Esophagus muscularis mucosa (tissue), 4 donors: ENCODE results near the gene GIPC2. TPM values are rescaled to one million over a fixed set of nuclear protein-coding genes. Genes with fewer than 3 reads are reported as not detected.

ENCODE experiments used
- DNase-seq: peaks from one replicate; pipeline ENCODE4 v3.0.0-alpha.2; 2017; ENCODE audit errors: extremely low spot score
- H3K27ac ChIP-seq, 4 donors: fragments of 200-600 bp; sonication (generic); replicated peaks in 1 of 4; 1 replicate in 3 of 4; 2 replicates in 1 of 4; pipeline ENCODE4 v1.5.1; 2016 to 2019; ENCODE audit warnings: mild to moderate bottlenecking in 1 of 4
- H3K27me3 ChIP-seq, 4 donors: fragments of 200-600 bp; sonication (generic); one replicate each; pipeline versions ENCODE4 v1.5.1 to v1.6.0; 2016 to 2019
- H3K36me3 ChIP-seq, 4 donors: fragments of 200-600 bp; sonication (generic); one replicate each; pipeline ENCODE4 v1.5.1; 2016 to 2019
- H3K4me1 ChIP-seq, 4 donors: fragments of 200-600 bp; sonication (generic); one replicate each; pipeline ENCODE4 v1.5.1; 2016 to 2019
- H3K4me3 ChIP-seq, 4 donors: fragments of 200-600 bp; sonication (generic); 1 replicate in 2 of 4; 2 replicates in 2 of 4; pipeline ENCODE4 v1.5.1; 2016 to 2019; ENCODE audit warnings: mild to moderate bottlenecking in 4 of 4, moderate library complexity in 1 of 4
- H3K9me3 ChIP-seq, 4 donors: fragments of 200-600 bp; sonication (generic); 1 replicate in 3 of 4; 2 replicates in 1 of 4; pipeline ENCODE4 v1.5.1; 2016 to 2019
- CTCF ChIP-seq, 3 experiments: fragments of 200-600 bp in 2 of 3; fragments of 450-650 bp in 1 of 3; sonication (generic) in 2 of 3; IDR thresholded peaks; one replicate each; pipeline ENCODE4 v1.5.1; 2017 to 2019; ENCODE audit warnings: antibody characterized with exemption in 3 of 3, mild to moderate bottlenecking in 2 of 3, moderate library complexity in 1 of 3
- EP300 ChIP-seq: sonication (generic); formaldehyde crosslinking; IDR thresholded peaks from one replicate; pipeline ENCODE4 v1.6.1; 2017; ENCODE audit warnings: antibody characterized with exemption
- POLR2A ChIP-seq: fragments of 450-650 bp; IDR thresholded peaks from one replicate; pipeline ENCODE4 v1.6.1; 2017; ENCODE audit warnings: antibody characterized with exemption, moderate library complexity, mild to moderate bottlenecking, low read depth
- POLR2AphosphoS5 ChIP-seq, 2 donors: sonication (generic); formaldehyde crosslinking; IDR thresholded peaks; one replicate each; pipeline ENCODE4 v1.6.1; 2017; ENCODE audit warnings: antibody characterized with exemption in 2 of 2
- WGBS: methylation state at CpG from one replicate; pipeline ENCODE4 v1.1.5; 2018; 5-methylcytosine and 5-hydroxymethylcytosine counted together
- intact Hi-C: fragments of 100-400 bp; cut with DNase I; formaldehyde crosslinking; loops from one replicate; pipeline ENCODE4 v1.15.1; 2023
- total RNA-seq, 4 donors: library from RNA; depleted of rRNA; stranded (reverse); fragments of >200 nt; gene quantifications; one replicate each; pipeline versions ENCODE4 v1.1.0 to v1.2.1, GENCODE V29; 2016

GIPC2 gene
- total RNA-seq, 4 donors from 2014 or later, result 4.5 to 8.7 (median 6.8) TPM

- whole genome bisulfite sequencing, result 91% methylated on average over 3 of the region's 3 CpGs
- Histone ChIP-seq H3K4me1 (peaks cover 0 to 8% (median 5%) of the 10 kb centered on the region in 4 donors), H3K9me3 (peaks cover 0 to 9% (median 7%) of the 10 kb centered on the region in 4 donors), H3K4me3 (no peak overlapping the region), H3K36me3 (no peaks in the 10 kb centered on the region), H3K27me3 (no peaks in the 10 kb centered on the region), H3K27ac (no peak overlapping the region)
- TF ChIP-seq POLR2AphosphoS5 (IDR thresholded peaks at IDR 0.05), result no peak
- no peak for TF ChIP-seq CTCF (IDR thresholded peaks at IDR 0.05)
- TF ChIP-seq EP300, result no peak
- TF ChIP-seq POLR2A, result no peak
- DNase-seq, result no peak
- intact Hi-C loops, result no loop called here
Measured at GRCh38 chr1:78090472-78091133, 44.8 kb downstream of the GIPC2 start.

GRCh38 chr1:78091215-78091813, 45.5 kb downstream of the GIPC2 start:
- WGBS, result 82% methylated on average over 18 of the region's 18 CpGs
- Histone ChIP-seq H3K4me3 (no peak overlapping the region), H3K9me3 (peaks cover 0 to 9% (median 7%) of the 10 kb centered on the region in 4 donors), H3K4me1 (peaks cover 0 to 14% (median 12%) of the 10 kb centered on the region in 4 donors), H3K27me3 (no peaks in the 10 kb centered on the region), H3K36me3 (no peaks in the 10 kb centered on the region), H3K27ac (no peak overlapping the region)
- no peak for TF ChIP-seq POLR2AphosphoS5 (IDR thresholded peaks at IDR 0.05)
- no peak for TF ChIP-seq EP300
- TF ChIP-seq CTCF (IDR thresholded peaks at IDR 0.05), result no peak
- TF ChIP-seq POLR2A, result no peak
- intact Hi-C loops, result no loop called here
- DNase-seq, result no peak

GRCh38 chr1:78091886-78092285, 46.1 kb downstream of the GIPC2 start:
- Histone ChIP-seq H3K4me3 (no peak overlapping the region), H3K36me3 (no peaks in the 10 kb centered on the region), H3K27me3 (no peaks in the 10 kb centered on the region), H3K27ac (no peak overlapping the region), H3K4me1 (peaks cover 0 to 19% (median 17%) of the 10 kb centered on the region in 4 donors), H3K9me3 (peaks cover 0 to 3% (median 2%) of the 10 kb centered on the region in 4 donors)
- 94% methylated on average over 3 of the region's 3 CpGs for WGBS
- TF ChIP-seq CTCF (IDR thresholded peaks at IDR 0.05) (no peak), EP300 (no peak), POLR2AphosphoS5 (IDR thresholded peaks at IDR 0.05) (no peak), POLR2A (no peak)
- intact Hi-C loops, result no loop called here
- no peak for DNase-seq

- Histone ChIP-seq H3K4me1 (peaks cover 7 to 26% (median 20%) of the 10 kb centered on the region in 4 donors), H3K9me3 (no peaks in the 10 kb centered on the region), H3K36me3 (no peaks in the 10 kb centered on the region), H3K4me3 (no peak overlapping the region), H3K27ac (no peak overlapping the region), H3K27me3 (no peaks in the 10 kb centered on the region)
- TF ChIP-seq POLR2A (no peak), POLR2AphosphoS5 (IDR thresholded peaks at IDR 0.05) (no peak), CTCF (IDR thresholded peaks at IDR 0.05) (no peak), EP300 (no peak)
- WGBS, result 86% methylated on average over 1 of the region's 1 CpG
- no peak for DNase-seq
- intact Hi-C loops, result no loop called here
Measured at GRCh38 chr1:78092643-78093042, 46.9 kb downstream of the GIPC2 start.
